Endothelial cell of umbilical vein (primary cell): ENCODE measurements around the gene CFAP141. TPM values are rescaled to one million over a fixed set of nuclear protein-coding genes. Genes with fewer than 3 reads are reported as not detected.

Source experiments
- BruUV-seq: library from RNA; stranded (reverse); fragments of 400-500 nt; replicated peaks from 2 replicates; lab custom pipeline; 2021; lab: Mats Ljungman, UMichigan
- CTCF ChIA-PET: fragments of 300-600, 350-600 bp; sonication (Branson Sonifier 250); formaldehyde crosslinking; loops from one replicate; lab custom pipeline; 2021; ENCODE audit warnings: antibody characterized with exemption, inconsistent platforms; lab: Charles Lee
- POLR2A ChIA-PET: fragments of 300-600, 350-600 bp; sonication (Branson Sonifier 250); formaldehyde crosslinking; loops from one replicate; lab custom pipeline; 2021; ENCODE audit warnings: antibody characterized with exemption, inconsistent platforms; lab: Charles Lee
- DNase-seq: peaks from one replicate; pipeline ENCODE4 v3.0.0-alpha.2; 2011; ENCODE audit warnings: low read depth, low spot score
- FAIRE-seq: peaks from 2 replicates; lab custom pipeline; 2011; peaks lifted over from hg19 to GRCh38; lab: Jason Lieb, UNC
- H2AFZ ChIP-seq: 2 replicates; pipeline ENCODE4 v1.6.0; 2012; ENCODE audit warnings: low read depth, low read length, control low read depth, inconsistent platforms
- H3K27ac ChIP-seq: 2 replicates; pipeline ENCODE4 v1.5.1; 2011; ENCODE audit warnings: low read depth, mild to moderate bottlenecking, control low read depth, low read length, moderate library complexity; ENCODE audit not compliant: insufficient read depth
- H3K27me3 ChIP-seq, 2 experiments: 2 replicates each; pipeline versions ENCODE4 v1.6.0 to v1.6.1; 2011; ENCODE audit warnings: low read length in 2 of 2, mixed read lengths in 1 of 2; ENCODE audit not compliant: control insufficient read depth in 2 of 2, insufficient read depth in 2 of 2
- H3K36me3 ChIP-seq, 2 experiments: 2 replicates in 1 of 2; 3 replicates in 1 of 2; pipeline ENCODE4 v1.5.1; 2011; ENCODE audit warnings: low read length in 2 of 2, mild to moderate bottlenecking in 1 of 2, moderate library complexity in 1 of 2; ENCODE audit not compliant: control insufficient read depth in 2 of 2, insufficient read depth in 2 of 2; ENCODE audit errors: extremely low read depth in 1 of 2
- H3K4me1 ChIP-seq: 3 replicates; pipeline ENCODE4 v1.5.1; 2011; ENCODE audit warnings: mild to moderate bottlenecking, low read length; ENCODE audit not compliant: control insufficient read depth, insufficient read depth; ENCODE audit errors: extremely low read depth
- H3K4me2 ChIP-seq: 2 replicates; pipeline ENCODE4 v1.6.1; 2011; ENCODE audit warnings: low read length, control low read depth, mixed read lengths; ENCODE audit not compliant: insufficient read depth
- H3K4me3 ChIP-seq, 3 experiments: fragments of 200-600 bp in 1 of 3; sonication (generic), shearing (Covaris generic) in 1 of 3; replicated peaks in 1 of 3; 2 replicates each; pipeline ENCODE4 v1.5.1; 2011 to 2016; ENCODE audit warnings: control low read depth in 3 of 3, low read length in 3 of 3, mild to moderate bottlenecking in 2 of 3, inconsistent platforms in 1 of 3, low read depth in 1 of 3, moderate library complexity in 1 of 3; ENCODE audit not compliant: insufficient read depth in 1 of 3
- H3K79me2 ChIP-seq: 2 replicates; pipeline ENCODE4 v1.6.0; 2012; ENCODE audit warnings: low read length, inconsistent platforms; ENCODE audit not compliant: control insufficient read depth, insufficient read depth
- H3K9ac ChIP-seq: replicated peaks from 2 replicates; pipeline ENCODE3; 2011; ENCODE audit warnings: low read length, control low read depth; ENCODE audit not compliant: insufficient read depth; ENCODE audit errors: extremely low read depth
- H3K9me1 ChIP-seq: replicated peaks from 3 replicates; pipeline ENCODE4 v1.6.0; 2011; ENCODE audit warnings: mild to moderate bottlenecking, low read length; ENCODE audit not compliant: control insufficient read depth, insufficient read depth; ENCODE audit errors: extremely low read depth
- H3K9me3 ChIP-seq: replicated peaks from 2 replicates; pipeline ENCODE4 v1.5.1; 2012; ENCODE audit warnings: low read length, inconsistent platforms; ENCODE audit not compliant: control insufficient read depth, insufficient read depth
- H4K20me1 ChIP-seq: replicated peaks from 2 replicates; pipeline ENCODE3; 2011; ENCODE audit warnings: mild to moderate bottlenecking, low read length; ENCODE audit not compliant: control insufficient read depth, insufficient read depth; ENCODE audit errors: extremely low read depth
- CTCF ChIP-seq, 2 donors: IDR thresholded peaks; 1 replicate in 1 of 2; 2 replicates in 1 of 2; pipeline ENCODE4 v1.5.1; 2011; ENCODE audit warnings: low read length in 2 of 2, mild to moderate bottlenecking in 2 of 2, moderate library complexity in 2 of 2, control low read depth in 1 of 2, inconsistent platforms in 1 of 2, low read depth in 1 of 2; ENCODE audit not compliant: insufficient read depth in 1 of 2; ENCODE audit errors: extremely low read depth in 1 of 2
- GATA2 ChIP-seq: IDR thresholded peaks from 2 replicates; pipeline ENCODE4 v1.7.0; 2011; ENCODE audit warnings: low read depth, mild to moderate bottlenecking, moderate library complexity, mixed read lengths, low read length; ENCODE audit not compliant: insufficient read length, insufficient read depth
- JUN ChIP-seq: IDR thresholded peaks from 2 replicates; pipeline ENCODE4 v1.6.1; 2011; ENCODE audit warnings: borderline replicate concordance, low read depth; ENCODE audit not compliant: insufficient read length, insufficient read depth
- POLR2A ChIP-seq: IDR thresholded peaks from 2 replicates; pipeline ENCODE4 v1.6.1; 2012; ENCODE audit warnings: low read depth, mild to moderate bottlenecking, control low read depth, low read length
- POLR2AphosphoS5 ChIP-seq: IDR thresholded peaks from 2 replicates; pipeline ENCODE4 v1.6.1; 2012; ENCODE audit warnings: low read depth, mild to moderate bottlenecking, control low read depth, low read length, moderate library complexity; ENCODE audit not compliant: insufficient read depth
- dilution Hi-C: fragments of 300-500 bp; cut with MboI; formaldehyde crosslinking; loops from one replicate; pipeline ENCODE4 v1.15.0; 2019; ENCODE audit warnings: low sequenced_read_pairs; ENCODE audit not compliant: extremely low pct_ligation_motif_present
- intact Hi-C: fragments of 100-400 bp; cut with micrococcal nuclease; formaldehyde crosslinking; loops from one replicate; pipeline ENCODE4 v1.10.0; 2022
- polyA plus RNA-seq, 4 experiments: library from polyadenylated mRNA; depleted of rRNA in 3 of 4; stranded (reverse) in 3 of 4; unstranded in 1 of 4; fragments of >200 nt; gene quantifications; 2 replicates each; pipeline versions ENCODE4 v1.2.1 to v1.2.3, GENCODE V29; 2011 to 2012; ENCODE audit warnings: missing spikeins in 1 of 4
- total RNA-seq: library from RNA; stranded (reverse); gene quantifications from 2 replicates; pipeline ENCODE4 v1.2.3, GENCODE V29; 2021

Gene CFAP141
- total and polyA plus RNA-seq, 2 donors (not counting 3 experiments of a cell fraction or from before 2014, with no cell fraction given): not detected

GRCh38 chr1:154183046-154183915 lies 22.9 kb downstream of the CFAP141 start:
- peak; percentile 95 for DNase-seq
- intact Hi-C loops: loop anchor here (5.0 kb wide), 2 partner anchors 144 to 191 kb away; partner anchors contain the start of genes ATP8B2 and RPS27
- Histone ChIP-seq H3K4me2 (peak overlapping the region; percentile 60), H3K27ac (peak overlapping the region; percentile 64), H3K4me1 (peaks cover 30% of the 10 kb centered on the region), H3K9me3 (no peaks in the 10 kb centered on the region), H3K79me2 (peaks cover 47% of the 10 kb centered on the region), H3K4me3 (peak overlapping the region; percentile 87 to 99 (median 93)), H3K36me3 (peaks cover 0 to 13% of the 10 kb centered on the region in 2 experiments), H3K9me1 (no peaks in the 10 kb centered on the region), H3K9ac (peak overlapping the region; percentile 84), H3K27me3 (peaks cover 0 to 3% of the 10 kb centered on the region in 2 experiments), H2AFZ (peak overlapping the region; percentile 82), H4K20me1 (peaks cover 2% of the 10 kb centered on the region)
- peak; percentile 95 for FAIRE-seq
- dilution Hi-C loops: no loop called here
- POLR2A ChIA-PET: interaction anchor here (0.6 to 0.7 kb wide), 2 partner anchors 67 to 89 kb away, joined by 4 to 13 read pairs; no protein-coding TSS in a partner anchor
- BruUV-seq: no TSS peak
- CTCF ChIA-PET: interaction anchor here (1.3 kb wide), 1 partner anchor 151 kb away, joined by 8 read pairs; no protein-coding TSS in a partner anchor
- TF ChIP-seq CTCF (IDR thresholded peaks at IDR 0.05; ENCODE audit: extremely low read depth in 1 of 2, insufficient read depth in 1 of 2, low read depth in 1 of 2, low read length in 2 of 2) (no peak), GATA2 (no peak), POLR2A (peak; percentile 72), POLR2AphosphoS5 (peak; percentile 92), JUN (no peak)
